ENCODE data around the gene CCDC88C. TPM values are rescaled to one million over a fixed set of nuclear protein-coding genes. Genes with fewer than 3 reads are reported as not detected.
A peak's percentile ranks its signal among the peaks of the same experiment; 100 is the strongest.

Gene CCDC88C
- total RNA-seq, 1 experiment from 2014 or later = 19.7 TPM

DNA sequence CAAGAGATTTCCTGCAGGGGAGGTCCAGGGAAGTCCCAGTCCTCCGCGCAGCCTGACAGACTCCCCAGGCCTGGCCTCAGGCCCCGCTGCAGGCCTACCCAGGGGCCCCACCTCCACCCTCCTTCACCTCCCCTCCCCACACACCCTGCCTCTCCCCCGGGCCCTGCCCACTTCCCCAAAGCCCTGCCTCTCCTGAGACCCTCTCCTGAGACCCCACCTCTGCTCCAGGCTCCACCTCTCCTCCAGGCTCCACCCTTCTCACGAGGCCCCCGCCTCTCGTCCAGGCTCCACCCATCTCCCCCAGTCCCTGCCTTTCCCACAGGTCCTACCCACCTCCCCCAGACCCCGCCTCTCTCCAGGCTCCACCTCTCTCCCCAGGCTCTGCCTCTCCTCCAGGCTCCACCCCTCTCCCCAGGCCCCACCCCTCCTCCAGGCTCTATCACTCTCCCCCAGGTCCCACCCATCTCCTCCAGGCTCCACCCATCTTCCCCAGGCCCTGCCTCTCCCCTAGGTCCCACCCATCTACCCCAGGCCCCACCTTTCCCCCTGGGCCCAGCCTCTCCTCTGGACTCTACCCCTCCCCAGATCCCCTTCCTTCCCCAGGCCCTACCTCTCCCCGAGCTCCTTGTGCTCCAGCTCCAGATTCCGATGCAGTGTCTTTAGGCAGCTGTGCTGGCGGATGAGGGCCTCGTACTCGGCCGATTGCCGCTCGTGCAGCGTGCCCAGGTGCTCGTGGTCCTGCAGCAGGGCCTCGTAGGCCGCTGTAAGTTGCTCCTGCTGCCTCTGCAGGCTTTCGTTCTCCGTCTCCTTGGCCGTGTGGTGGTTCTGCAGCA lies 114.3 kb downstream of the CCDC88C start:
- no peaks in the 10 kb centered on the region for H4K20me1 ChIP-seq (ENCODE audit: low read length)
- peak; percentile 32 for DNase-seq
- intact Hi-C loops (cut with micrococcal nuclease) = no loop called here
- no peak overlapping the region for H2AFZ ChIP-seq (ENCODE audit: low read length)
- no peak overlapping the region for H3K4me3 ChIP-seq (ENCODE audit: low read length)
- no peaks in the 10 kb centered on the region for H3K9me2 ChIP-seq (replicated peaks; ENCODE audit: low read length)
- H3K27me3 ChIP-seq (ENCODE audit: low read length) = no peaks in the 10 kb centered on the region
- no peak overlapping the region for H3K27ac ChIP-seq (ENCODE audit: low read length)
- no peaks in the 10 kb centered on the region for H3K79me2 ChIP-seq (ENCODE audit: low read length)
- no peak overlapping the region for H3K9ac ChIP-seq (ENCODE audit: low read length)
- TF ChIP-seq, protein P1, sequence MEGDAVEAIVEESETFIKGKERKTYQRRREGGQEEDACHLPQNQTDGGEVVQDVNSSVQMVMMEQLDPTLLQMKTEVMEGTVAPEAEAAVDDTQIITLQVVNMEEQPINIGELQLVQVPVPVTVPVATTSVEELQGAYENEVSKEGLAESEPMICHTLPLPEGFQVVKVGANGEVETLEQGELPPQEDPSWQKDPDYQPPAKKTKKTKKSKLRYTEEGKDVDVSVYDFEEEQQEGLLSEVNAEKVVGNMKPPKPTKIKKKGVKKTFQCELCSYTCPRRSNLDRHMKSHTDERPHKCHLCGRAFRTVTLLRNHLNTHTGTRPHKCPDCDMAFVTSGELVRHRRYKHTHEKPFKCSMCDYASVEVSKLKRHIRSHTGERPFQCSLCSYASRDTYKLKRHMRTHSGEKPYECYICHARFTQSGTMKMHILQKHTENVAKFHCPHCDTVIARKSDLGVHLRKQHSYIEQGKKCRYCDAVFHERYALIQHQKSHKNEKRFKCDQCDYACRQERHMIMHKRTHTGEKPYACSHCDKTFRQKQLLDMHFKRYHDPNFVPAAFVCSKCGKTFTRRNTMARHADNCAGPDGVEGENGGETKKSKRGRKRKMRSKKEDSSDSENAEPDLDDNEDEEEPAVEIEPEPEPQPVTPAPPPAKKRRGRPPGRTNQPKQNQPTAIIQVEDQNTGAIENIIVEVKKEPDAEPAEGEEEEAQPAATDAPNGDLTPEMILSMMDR (conservative IDR thresholded peaks at IDR 0.05; ENCODE audit: low read depth, low read length) = no peak
- TF ChIP-seq EZH2 (IDR thresholded peaks at IDR 0.05; ENCODE audit: low read length, unreplicated experiment) = no peak
- no peak for TF ChIP-seq EZH2phosphoT487 (IDR thresholded peaks at IDR 0.05; ENCODE audit: borderline replicate concordance, low read length)
- H3F3A ChIP-seq (ENCODE audit: low read length, unreplicated experiment) = no peaks in the 10 kb centered on the region
- peaks cover 23% of the 10 kb centered on the region; the same call in 1 of the 2 replicates for H3K36me3 ChIP-seq (ENCODE audit: low read depth, low read length)
- CTCF ChIA-PET = no interaction called here
- ATAC-seq = no peak; the same call in 1 of the 2 replicates
- H3K4me2 ChIP-seq (ENCODE audit: low read length) = no peak overlapping the region
- no peaks in the 10 kb centered on the region for H3K9me3 ChIP-seq (ENCODE audit: low read length)
- peaks cover 25% of the 10 kb centered on the region for H3K4me1 ChIP-seq (ENCODE audit: insufficient read depth, low read length)
- no TSS peak for BruUV-seq (replicated peaks)
- POLR2A ChIA-PET (ENCODE audit: unreplicated experiment) = no interaction called here

DNA sequence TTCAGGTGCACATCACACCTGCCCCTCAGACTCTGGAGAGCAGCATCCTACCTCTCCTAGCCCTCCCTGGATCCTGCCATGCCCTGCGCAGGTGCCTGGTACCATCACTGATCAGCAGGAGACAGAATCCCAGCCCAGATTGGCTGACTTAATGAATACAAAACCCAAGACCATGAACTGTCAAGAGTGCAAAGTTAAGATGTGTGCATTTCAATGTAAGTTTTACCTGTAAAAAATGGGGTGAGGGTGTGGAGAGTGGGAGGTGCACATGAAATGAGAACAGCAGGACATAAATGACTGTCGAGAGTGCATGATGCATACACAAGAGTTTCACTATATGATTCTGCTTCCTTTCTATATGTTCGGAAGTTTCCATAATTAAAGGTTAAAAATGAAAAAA lies 115.2 kb downstream of the CCDC88C start:
- CTCF ChIA-PET = no interaction called here
- BruUV-seq (replicated peaks) = no TSS peak

More for the DNA sequence above, 115.2 kb downstream of the CCDC88C start:
- peaks cover 20% of the 10 kb centered on the region; the same call in 1 of the 2 replicates for H3K36me3 ChIP-seq (ENCODE audit: low read depth, low read length)
- H3K27ac ChIP-seq (ENCODE audit: low read length) = no peak overlapping the region
- DNase-seq (no peak), ATAC-seq (no peak)
- no peaks in the 10 kb centered on the region for H3K79me2 ChIP-seq (ENCODE audit: low read length)
- no peak overlapping the region for H3K9ac ChIP-seq (ENCODE audit: low read length)
- H3K9me2 ChIP-seq (replicated peaks; ENCODE audit: low read length) = no peaks in the 10 kb centered on the region
- no peaks in the 10 kb centered on the region for H4K20me1 ChIP-seq (ENCODE audit: low read length)
- POLR2A ChIA-PET (ENCODE audit: unreplicated experiment) = no interaction called here
- no peak overlapping the region for H3K4me2 ChIP-seq (ENCODE audit: low read length)
- H3K4me3 ChIP-seq (ENCODE audit: low read length) = no peak overlapping the region
- no peaks in the 10 kb centered on the region for H3K27me3 ChIP-seq (ENCODE audit: low read length)
- H3K4me1 ChIP-seq (ENCODE audit: insufficient read depth, low read length) = peaks cover 25% of the 10 kb centered on the region
- intact Hi-C loops (cut with micrococcal nuclease) = no loop called here
- no peaks in the 10 kb centered on the region for H3K9me3 ChIP-seq (ENCODE audit: low read length)
- no peak overlapping the region for H2AFZ ChIP-seq (ENCODE audit: low read length)
- TF ChIP-seq, protein P1 (conservative IDR thresholded peaks at IDR 0.05; ENCODE audit: low read depth, low read length) = no peak
- no peak for TF ChIP-seq EZH2phosphoT487 (IDR thresholded peaks at IDR 0.05; ENCODE audit: borderline replicate concordance, low read length)
- TF ChIP-seq EZH2 (IDR thresholded peaks at IDR 0.05; ENCODE audit: low read length, unreplicated experiment) = no peak
- no peaks in the 10 kb centered on the region for H3F3A ChIP-seq (ENCODE audit: low read length, unreplicated experiment)

Measured in PC-3 (cell line).